ENCODE data around the gene CELF1.

- TF ChIP-seq, protein P1, sequence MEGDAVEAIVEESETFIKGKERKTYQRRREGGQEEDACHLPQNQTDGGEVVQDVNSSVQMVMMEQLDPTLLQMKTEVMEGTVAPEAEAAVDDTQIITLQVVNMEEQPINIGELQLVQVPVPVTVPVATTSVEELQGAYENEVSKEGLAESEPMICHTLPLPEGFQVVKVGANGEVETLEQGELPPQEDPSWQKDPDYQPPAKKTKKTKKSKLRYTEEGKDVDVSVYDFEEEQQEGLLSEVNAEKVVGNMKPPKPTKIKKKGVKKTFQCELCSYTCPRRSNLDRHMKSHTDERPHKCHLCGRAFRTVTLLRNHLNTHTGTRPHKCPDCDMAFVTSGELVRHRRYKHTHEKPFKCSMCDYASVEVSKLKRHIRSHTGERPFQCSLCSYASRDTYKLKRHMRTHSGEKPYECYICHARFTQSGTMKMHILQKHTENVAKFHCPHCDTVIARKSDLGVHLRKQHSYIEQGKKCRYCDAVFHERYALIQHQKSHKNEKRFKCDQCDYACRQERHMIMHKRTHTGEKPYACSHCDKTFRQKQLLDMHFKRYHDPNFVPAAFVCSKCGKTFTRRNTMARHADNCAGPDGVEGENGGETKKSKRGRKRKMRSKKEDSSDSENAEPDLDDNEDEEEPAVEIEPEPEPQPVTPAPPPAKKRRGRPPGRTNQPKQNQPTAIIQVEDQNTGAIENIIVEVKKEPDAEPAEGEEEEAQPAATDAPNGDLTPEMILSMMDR (IDR thresholded peaks at IDR 0.05) = no peak
- no peak for TF ChIP-seq EZH2 (IDR thresholded peaks at IDR 0.05; ENCODE audit: borderline replicate concordance, insufficient read depth, low read depth, low read length, poor library complexity, severe bottlenecking)
Observed at GRCh38 chr11:47589584-47589976, 36.6 kb upstream of the CELF1 start.
